Adrenal gland (tissue), 12 donors: ENCODE data around the gene MOSPD3. TPM values are rescaled to one million over a fixed set of nuclear protein-coding genes. Genes with fewer than 3 reads are reported as not detected.

Experiments
- polyA plus RNA-seq, 3 donors: library from polyadenylated mRNA; stranded (reverse); fragments of 200-250 nt in 2 of 3; fragments of 350-450 nt in 1 of 3; fragmentation: Illumina TruSeq in 1 of 3; extraction: RNeasy Lipid Tissue Mini Kit (QIAGEN cat#74804) in 1 of 3; gene quantifications; one replicate each; pipeline ENCODE4 v1.2.3, GENCODE V29; 2013 to 2014
- small RNA-seq, 2 donors: library from RNA; depleted of rRNA; stranded (forward); fragments of <200 nt; gene quantifications; one replicate each; pipeline ENCODE3, GENCODE V24; 2016
- total RNA-seq, 9 donors: library from RNA; depleted of rRNA in 4 of 9; stranded (reverse); fragments of >200 nt in 4 of 9; fragments of 120-200 nt in 1 of 9; fragmentation: NEBNext Ultra II Directional in 1 of 9; extraction: Animal tissue kit (Norgen Biotek cat#: 25700) in 1 of 9; gene quantifications; one replicate each; pipeline versions ENCODE4 v1.1.0 to v1.2.4, GENCODE V29; 2013 to 2023
- donor health status: healthy with polysubstance abuse.
- donor health status: Bipolar disorder and iron deficiency.
- donor health status: DM: yes; HTN: yes; CAD: no.
- donor health status: DM: no; HTN: no; CAD: no.
- donor health status: DM: no; HTN: no; CAD: no.
- donor health status: DM: yes; HTN: yes; CAD: no.

The MOSPD3 gene
- total and polyA plus RNA-seq, 12 donors, result 14.0 to 54.5 (median 34.7) TPM

Small RNA genes lying within 50 kb of the gene (small RNA-seq; reads per million reads assigned to genes)
- gene SAP25, result 0 reads per million in 2 donors

Other genes starting within 250 kb of the MOSPD3 start
- 10 to 100 TPM in 5 of 9 donors, 1 to 10 TPM in 4; 3.2 to 18.9 (median 12.2) TPM for gene PILRA, start 239.1 kb upstream of the MOSPD3 start, total RNA-seq
- gene PILRA, start 239.1 kb upstream of the MOSPD3 start, polyA plus RNA-seq, result 10 to 100 TPM in 2 of 3 donors, 1 to 10 TPM in 1; 5.1 to 17.3 (median 11.9) TPM
- gene ZCWPW1, start 183.8 kb upstream of the MOSPD3 start, total RNA-seq, result 1 to 10 TPM; 1.0 to 5.8 (median 4.6) TPM
- gene ZCWPW1, start 183.8 kb upstream of the MOSPD3 start, polyA plus RNA-seq, result 10 to 100 TPM in 2 of 3 donors, 1 to 10 TPM in 1; 5.0 to 20.2 (median 14.6) TPM
- 10 to 100 TPM; 24.8 to 76.8 (median 52.0) TPM for gene MEPCE, start 182.7 kb upstream of the MOSPD3 start, total RNA-seq
- 10 to 100 TPM; 36.7 to 54.6 (median 47.9) TPM for gene MEPCE, start 182.7 kb upstream of the MOSPD3 start, polyA plus RNA-seq
- gene PPP1R35, start 176.0 kb upstream of the MOSPD3 start, total RNA-seq, result 10 to 100 TPM; 29.9 to 64.9 (median 50.4) TPM
- gene PPP1R35, start 176.0 kb upstream of the MOSPD3 start, polyA plus RNA-seq, result 100 to 1,000 TPM in 2 of 3 donors, 1 to 10 TPM in 1; 8.5 to 283 (median 231) TPM
- gene SPACDR, start 148.3 kb upstream of the MOSPD3 start, total RNA-seq, result under 1 TPM in 4 of 9 donors, not detected in 5; 0.36 to 0.78 (median 0.49) TPM
- 1 to 10 TPM in 2 of 3 donors, not detected in 1; 1.2 to 2.9 TPM for gene SPACDR, start 148.3 kb upstream of the MOSPD3 start, polyA plus RNA-seq
- 10 to 100 TPM; 22.1 to 96.1 (median 58.6) TPM for gene TSC22D4, start 133.3 kb upstream of the MOSPD3 start, total RNA-seq
- gene TSC22D4, start 133.3 kb upstream of the MOSPD3 start, polyA plus RNA-seq, result 10 to 100 TPM; 11.2 to 80.5 (median 73.6) TPM
- gene NYAP1, start 128.6 kb upstream of the MOSPD3 start, total RNA-seq, result 1 to 10 TPM in 8 of 9 donors, not detected in 1; 1.4 to 3.6 (median 3.3) TPM
- 10 to 100 TPM in 1 of 3 donors, 1 to 10 TPM in 1, under 1 TPM in 1; 0.79 to 26.1 (median 2.8) TPM for gene NYAP1, start 128.6 kb upstream of the MOSPD3 start, polyA plus RNA-seq
- gene AGFG2, start 73.3 kb upstream of the MOSPD3 start, total RNA-seq, result 100 to 1,000 TPM in 6 of 9 donors, 10 to 100 TPM in 3; 17.1 to 175 (median 142) TPM
- gene AGFG2, start 73.3 kb upstream of the MOSPD3 start, polyA plus RNA-seq, result 10 to 100 TPM; 14.0 to 61.5 (median 30.9) TPM
- gene SAP25, start 38.6 kb upstream of the MOSPD3 start, total RNA-seq, result 1 to 10 TPM in 3 of 9 donors, under 1 TPM in 3, not detected in 3; 0.67 to 5.1 (median 1.2) TPM
- 10 to 100 TPM in 1 of 3 donors, 1 to 10 TPM in 1, not detected in 1; 3.6 to 11.3 TPM for gene SAP25, start 38.6 kb upstream of the MOSPD3 start, polyA plus RNA-seq
- gene LRCH4, start 26.4 kb upstream of the MOSPD3 start, total RNA-seq, result 100 to 1,000 TPM in 1 of 9 donors, 10 to 100 TPM in 8; 10.4 to 128 (median 59.4) TPM
- 100 to 1,000 TPM in 2 of 3 donors, 10 to 100 TPM in 1; 15.0 to 235 (median 109) TPM for gene LRCH4, start 26.4 kb upstream of the MOSPD3 start, polyA plus RNA-seq
- gene FBXO24, start 26.2 kb upstream of the MOSPD3 start, total RNA-seq, result 1 to 10 TPM in 3 of 9 donors, under 1 TPM in 4, not detected in 2; 0.24 to 1.4 (median 0.69) TPM
- 1 to 10 TPM in 2 of 3 donors, under 1 TPM in 1; 0.16 to 2.8 (median 1.5) TPM for gene FBXO24, start 26.2 kb upstream of the MOSPD3 start, polyA plus RNA-seq
- gene PCOLCE, start 10.2 kb upstream of the MOSPD3 start, total RNA-seq, result 100 to 1,000 TPM in 2 of 9 donors, 10 to 100 TPM in 7; 15.7 to 369 (median 68.1) TPM
- gene PCOLCE, start 10.2 kb upstream of the MOSPD3 start, polyA plus RNA-seq, result 100 to 1,000 TPM in 2 of 3 donors, 10 to 100 TPM in 1; 21.5 to 222 (median 184) TPM
- gene TFR2, start 29.0 kb downstream of the MOSPD3 start, total RNA-seq, result 1 to 10 TPM in 5 of 9 donors, under 1 TPM in 4; 0.24 to 6.7 (median 1.4) TPM
- gene TFR2, start 29.0 kb downstream of the MOSPD3 start, polyA plus RNA-seq, result 1 to 10 TPM in 2 of 3 donors, under 1 TPM in 1; 0.88 to 2.1 (median 1.1) TPM
- gene ACTL6B, start 43.9 kb downstream of the MOSPD3 start, total RNA-seq, result 1 to 10 TPM in 4 of 9 donors, not detected in 5; 1.7 to 3.8 (median 2.1) TPM
- gene ACTL6B, start 43.9 kb downstream of the MOSPD3 start, polyA plus RNA-seq, result 1 to 10 TPM in 2 of 3 donors, under 1 TPM in 1; 0.64 to 5.1 (median 2.5) TPM
- gene GNB2, start 61.2 kb downstream of the MOSPD3 start, total RNA-seq, result 100 to 1,000 TPM in 8 of 9 donors, 10 to 100 TPM in 1; 54.1 to 365 (median 279) TPM
- 100 to 1,000 TPM; 105 to 139 (median 105) TPM for gene GNB2, start 61.2 kb downstream of the MOSPD3 start, polyA plus RNA-seq
- 10 to 100 TPM; 15.9 to 62.2 (median 23.9) TPM for gene GIGYF1, start 81.7 kb downstream of the MOSPD3 start, total RNA-seq
- gene GIGYF1, start 81.7 kb downstream of the MOSPD3 start, polyA plus RNA-seq, result 100 to 1,000 TPM in 1 of 3 donors, 10 to 100 TPM in 1, 1 to 10 TPM in 1; 5.4 to 167 (median 49.8) TPM
- gene POP7, start 93.6 kb downstream of the MOSPD3 start, total RNA-seq, result 10 to 100 TPM in 8 of 9 donors, 1 to 10 TPM in 1; 8.7 to 60.9 (median 35.1) TPM
- 10 to 100 TPM; 24.8 to 48.5 (median 27.1) TPM for gene POP7, start 93.6 kb downstream of the MOSPD3 start, polyA plus RNA-seq
- under 1 TPM in 1 of 9 donors, not detected in 8; 0.17 TPM for gene EPO, start 107.9 kb downstream of the MOSPD3 start, total RNA-seq
- under 1 TPM in 1 of 3 donors, not detected in 2; 0.10 TPM for gene EPO, start 107.9 kb downstream of the MOSPD3 start, polyA plus RNA-seq
- not detected for gene ZAN, start 121.1 kb downstream of the MOSPD3 start, total RNA-seq
- gene ZAN, start 121.1 kb downstream of the MOSPD3 start, polyA plus RNA-seq, result not detected
- 100 to 1,000 TPM in 6 of 9 donors, 10 to 100 TPM in 3; 67.5 to 188 (median 111) TPM for gene EPHB4, start 215.0 kb downstream of the MOSPD3 start, total RNA-seq
- 10 to 100 TPM; 31.5 to 67.3 (median 37.2) TPM for gene EPHB4, start 215.0 kb downstream of the MOSPD3 start, polyA plus RNA-seq
- gene SLC12A9, start 240.2 kb downstream of the MOSPD3 start, total RNA-seq, result 10 to 100 TPM in 7 of 9 donors, 1 to 10 TPM in 2; 8.0 to 35.1 (median 19.7) TPM
- 10 to 100 TPM in 2 of 3 donors, 1 to 10 TPM in 1; 6.1 to 60.3 (median 34.6) TPM for gene SLC12A9, start 240.2 kb downstream of the MOSPD3 start, polyA plus RNA-seq